Activated T-helper 1 cell treated with Interleukin-2 at 50 U/mL for 16 hours (primary cell): ENCODE data around the gene APOD.

Source experiments
- DNase-seq: peaks from one replicate; pipeline ENCODE4 v3.0.0-alpha.2; 2020; ENCODE audit warnings: low read depth

APOD gene

GRCh38 chr3:195524171-195524896, 59.4 kb downstream of the APOD start:
- no peak for DNase-seq

GRCh38 chr3:195522254-195523023, 61.3 kb downstream of the APOD start:
- DNase-seq = no peak
